ENCODE data around the gene FAHD2A.
A peak's percentile ranks its signal among the peaks of the same experiment; 100 is the strongest.

FAHD2A gene

GRCh38 chr2:95379371-95379831 is 23.1 kb upstream of the FAHD2A start:
- TF ChIP-seq MYC (IDR thresholded peaks at IDR 0.05; ENCODE audit: low read depth, low read length) (no peak), CTCF (IDR thresholded peaks at IDR 0.05; ENCODE audit: low read depth, low read length) (peak; percentile 32)
- no peak for DNase-seq (ENCODE audit: low read depth)
- H3K4me3 ChIP-seq (ENCODE audit: low read depth, low read length): no peak overlapping the region

GRCh38 chr2:95380280-95380679 is 22.2 kb upstream of the FAHD2A start:
- no peak overlapping the region for H3K4me3 ChIP-seq (ENCODE audit: low read depth, low read length)
- TF ChIP-seq MAX (IDR thresholded peaks at IDR 0.05; ENCODE audit: low read depth, low read length): no peak
- TF ChIP-seq MYC (IDR thresholded peaks at IDR 0.05; ENCODE audit: low read depth, low read length): no peak
- TF ChIP-seq POLR2A (IDR thresholded peaks at IDR 0.05; ENCODE audit: extremely low read depth, insufficient read length): no peak
- no peak for TF ChIP-seq CTCF (IDR thresholded peaks at IDR 0.05; ENCODE audit: low read depth, low read length)
- DNase-seq (ENCODE audit: low read depth): no peak

GRCh38 chr2:95380731-95381130 is 21.8 kb upstream of the FAHD2A start:
- no peak overlapping the region for H3K4me3 ChIP-seq (ENCODE audit: low read depth, low read length)
- TF ChIP-seq POLR2A (IDR thresholded peaks at IDR 0.05; ENCODE audit: extremely low read depth, insufficient read length): no peak
- no peak for TF ChIP-seq CTCF (IDR thresholded peaks at IDR 0.05; ENCODE audit: low read depth, low read length)
- TF ChIP-seq MYC (IDR thresholded peaks at IDR 0.05; ENCODE audit: low read depth, low read length): no peak
- TF ChIP-seq MAX (IDR thresholded peaks at IDR 0.05; ENCODE audit: low read depth, low read length): no peak
- DNase-seq (ENCODE audit: low read depth): no peak

GRCh38 chr2:95381212-95382191 is 21.0 kb upstream of the FAHD2A start:
- TF ChIP-seq MYC (IDR thresholded peaks at IDR 0.05; ENCODE audit: low read depth, low read length): no peak
- TF ChIP-seq CTCF (IDR thresholded peaks at IDR 0.05; ENCODE audit: low read depth, low read length): no peak
- no peak for TF ChIP-seq POLR2A (IDR thresholded peaks at IDR 0.05; ENCODE audit: extremely low read depth, insufficient read length)
- H3K4me3 ChIP-seq (ENCODE audit: low read depth, low read length): no peak overlapping the region
- no peak for DNase-seq (ENCODE audit: low read depth)

- no peak overlapping the region for H3K4me3 ChIP-seq (ENCODE audit: low read depth, low read length)
- TF ChIP-seq MYC (IDR thresholded peaks at IDR 0.05; ENCODE audit: low read depth, low read length): no peak
- TF ChIP-seq MAX (IDR thresholded peaks at IDR 0.05; ENCODE audit: low read depth, low read length): no peak
- no peak for TF ChIP-seq POLR2A (IDR thresholded peaks at IDR 0.05; ENCODE audit: extremely low read depth, insufficient read length)
- DNase-seq (ENCODE audit: low read depth): no peak
Measured at GRCh38 chr2:95382192-95382591, 20.3 kb upstream of the FAHD2A start.

GRCh38 chr2:95382686-95383634 is 19.5 kb upstream of the FAHD2A start:
- TF ChIP-seq MAX (IDR thresholded peaks at IDR 0.05; ENCODE audit: low read depth, low read length): no peak
- TF ChIP-seq MYC (IDR thresholded peaks at IDR 0.05; ENCODE audit: low read depth, low read length): no peak
- no peak for TF ChIP-seq CTCF (IDR thresholded peaks at IDR 0.05; ENCODE audit: low read depth, low read length)
- TF ChIP-seq POLR2A (IDR thresholded peaks at IDR 0.05; ENCODE audit: extremely low read depth, insufficient read length): no peak
- no peak for DNase-seq (ENCODE audit: low read depth)
- H3K4me3 ChIP-seq (ENCODE audit: low read depth, low read length): no peak overlapping the region
